DMS 273 (cell line): ENCODE data around the gene MRPS18C.
A peak's percentile ranks its signal among the peaks of the same experiment; 100 is the strongest.

Source experiments
- DNase-seq: peaks from one replicate; lab custom pipeline; 2025; ENCODE audit not compliant: unreplicated experiment; lab: John Stamatoyannopoulos, UW

Gene MRPS18C

DNA sequence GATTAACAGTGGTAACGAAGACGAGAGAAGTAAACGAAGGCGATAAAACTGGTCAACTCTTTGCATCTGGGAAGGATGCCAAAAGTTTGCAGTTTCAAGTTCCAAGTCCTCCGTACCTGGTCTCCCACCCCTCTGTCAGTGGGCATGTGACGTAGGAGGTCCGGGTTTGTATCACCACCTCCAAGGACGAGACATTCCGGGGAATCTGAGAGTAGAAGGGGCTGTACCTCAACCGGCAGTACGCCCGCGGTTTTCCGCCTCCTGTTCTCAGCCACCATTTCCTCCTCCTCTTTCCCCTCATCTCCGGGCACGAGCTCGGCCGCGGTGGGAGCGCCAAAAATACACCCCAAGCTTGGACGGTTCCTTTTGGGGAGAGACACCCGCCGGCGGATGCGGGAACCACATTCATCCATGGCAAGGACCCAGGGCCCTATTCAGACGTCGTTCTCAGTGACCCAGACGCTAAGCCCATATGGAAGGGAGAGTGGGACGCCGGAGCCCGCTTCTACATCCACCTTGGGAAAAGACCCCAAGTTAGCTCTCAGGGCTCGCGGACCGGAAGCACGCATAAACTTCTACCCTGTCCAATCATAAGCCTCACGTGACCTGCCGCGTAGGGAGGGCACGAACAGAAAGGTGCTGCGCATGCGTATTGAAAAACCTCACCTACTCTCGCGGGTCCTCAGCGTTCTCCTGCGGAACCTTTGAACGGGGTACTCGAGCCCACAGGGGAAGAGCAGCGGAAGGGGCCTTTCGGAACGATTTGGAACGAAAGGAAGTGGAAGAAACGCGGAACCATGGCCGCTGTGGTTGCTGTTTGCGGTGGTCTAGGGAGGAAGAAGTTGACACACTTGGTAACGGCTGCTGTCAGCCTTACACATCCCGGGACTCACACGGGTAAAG, at the start of gene MRPS18C, which contains the start of gene HELQ:
Gene MRPS18C, plus strand, starts transcription at position 778 of the 903 bp plus-strand sequence. Its CDS starts 20 bp downstream, at position 798.
Gene HELQ, minus strand, starts transcription at position 543 of the 903 bp plus-strand sequence. Its CDS starts 130 bp downstream, at position 413.
- DNase-seq, result peak; percentile 99

GRCh38 chr4:83408908-83409307, 47.0 kb upstream of the MRPS18C start:
- DNase-seq, result no peak

DNA sequence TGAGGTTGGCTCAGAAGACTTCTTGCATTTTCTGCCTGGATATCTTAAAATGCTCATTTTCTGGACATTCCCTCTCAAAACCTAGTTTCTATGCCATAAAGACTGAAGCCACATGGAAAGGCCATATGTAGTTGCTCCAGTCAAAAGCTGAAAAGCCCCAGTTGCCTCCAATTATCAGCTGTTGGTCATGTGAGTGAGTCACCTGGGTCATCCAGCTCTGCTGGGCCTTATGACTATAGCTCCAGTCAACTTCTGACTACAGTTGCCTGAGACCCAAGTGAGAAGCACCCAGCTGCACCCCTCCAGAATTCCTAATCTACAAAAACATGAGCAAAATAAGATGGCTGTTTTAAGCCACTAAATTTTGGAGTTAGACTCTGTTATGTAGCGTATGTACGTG, 42.2 kb upstream of the MRPS18C start:
- DNase-seq, result no peak

- no peak for DNase-seq
These were observed 38.3 kb upstream of the MRPS18C start for GRCh38 chr4:83417566-83417965.

GRCh38 chr4:83418211-83418610, 37.6 kb upstream of the MRPS18C start:
- DNase-seq, result no peak

GRCh38 chr4:83431200-83431599, 24.7 kb upstream of the MRPS18C start:
- no peak for DNase-seq

DNA sequence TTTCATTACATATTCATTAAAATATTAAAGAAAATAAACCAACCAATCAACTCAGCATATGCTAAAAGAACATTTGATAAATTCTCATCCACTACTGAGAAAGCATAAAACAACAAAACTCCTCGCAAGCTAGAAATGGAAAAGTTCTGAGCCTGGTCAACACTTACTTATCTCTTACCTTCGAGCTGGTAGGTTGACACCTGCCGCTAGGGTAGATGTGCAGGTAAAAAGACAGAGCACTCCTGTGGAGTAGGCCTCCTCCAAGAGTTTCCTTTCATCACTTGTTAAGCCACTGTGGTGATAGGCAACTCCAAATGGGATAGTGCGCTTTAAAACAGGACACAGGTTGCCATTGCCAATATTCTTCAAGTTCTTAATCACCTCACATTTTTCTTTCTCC, 19.2 kb upstream of the MRPS18C start:
- DNase-seq, result no peak

GRCh38 chr4:83438719-83439118, 17.1 kb upstream of the MRPS18C start:
- DNase-seq, result no peak

- no peak for DNase-seq
These were observed 15.6 kb upstream of the MRPS18C start for GRCh38 chr4:83440148-83440814.

GRCh38 chr4:83440899-83441298, 15.0 kb upstream of the MRPS18C start:
- DNase-seq, result no peak

DNA sequence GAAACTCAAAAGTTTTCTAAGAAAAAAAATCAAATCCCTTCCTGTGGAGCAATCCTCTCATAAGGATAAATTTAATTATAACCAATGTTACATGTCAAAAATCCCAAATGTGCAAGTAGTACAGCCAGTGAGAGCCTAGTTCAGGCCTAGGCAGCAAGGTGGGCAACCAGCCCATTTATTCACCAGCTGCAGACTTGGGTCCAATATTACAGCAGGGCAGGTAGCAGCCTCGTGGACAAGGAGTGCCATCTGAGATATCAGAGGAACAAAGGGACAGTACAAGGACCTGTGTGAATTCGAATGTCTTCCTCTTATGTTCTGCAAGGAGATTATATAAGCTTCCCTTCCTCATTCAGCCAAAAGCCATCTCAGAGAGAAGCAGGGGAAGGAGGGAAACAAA, 6.8 kb upstream of the MRPS18C start:
- no peak for DNase-seq

- DNase-seq, result no peak
These were observed 1.2 kb upstream of the MRPS18C start for GRCh38 chr4:83454686-83455085.

GRCh38 chr4:83456184-83456501, 285 bp downstream of the MRPS18C start:
- DNase-seq, result no peak

DNA sequence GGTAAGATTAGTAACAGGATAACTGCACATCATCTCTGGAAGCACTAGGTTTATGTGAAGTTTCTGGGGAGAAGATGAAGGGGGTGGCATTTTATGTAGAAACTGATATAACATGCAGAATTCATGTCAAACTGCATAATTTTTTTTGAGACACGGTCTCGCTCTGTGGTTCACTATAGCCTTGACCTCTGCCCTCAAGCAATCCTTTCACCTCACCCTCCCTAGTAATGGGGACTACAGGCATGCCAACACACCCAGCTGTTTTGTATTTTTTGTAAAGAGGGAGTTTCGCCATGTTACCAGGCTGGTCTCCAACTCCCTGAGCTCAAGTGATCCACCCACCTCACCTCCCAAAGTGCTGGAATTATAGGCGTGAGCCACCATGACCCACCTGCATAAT, 17.6 kb downstream of the MRPS18C start:
- no peak for DNase-seq

- DNase-seq, result no peak
These were observed 18.1 kb downstream of the MRPS18C start for GRCh38 chr4:83473966-83474365.

DNA sequence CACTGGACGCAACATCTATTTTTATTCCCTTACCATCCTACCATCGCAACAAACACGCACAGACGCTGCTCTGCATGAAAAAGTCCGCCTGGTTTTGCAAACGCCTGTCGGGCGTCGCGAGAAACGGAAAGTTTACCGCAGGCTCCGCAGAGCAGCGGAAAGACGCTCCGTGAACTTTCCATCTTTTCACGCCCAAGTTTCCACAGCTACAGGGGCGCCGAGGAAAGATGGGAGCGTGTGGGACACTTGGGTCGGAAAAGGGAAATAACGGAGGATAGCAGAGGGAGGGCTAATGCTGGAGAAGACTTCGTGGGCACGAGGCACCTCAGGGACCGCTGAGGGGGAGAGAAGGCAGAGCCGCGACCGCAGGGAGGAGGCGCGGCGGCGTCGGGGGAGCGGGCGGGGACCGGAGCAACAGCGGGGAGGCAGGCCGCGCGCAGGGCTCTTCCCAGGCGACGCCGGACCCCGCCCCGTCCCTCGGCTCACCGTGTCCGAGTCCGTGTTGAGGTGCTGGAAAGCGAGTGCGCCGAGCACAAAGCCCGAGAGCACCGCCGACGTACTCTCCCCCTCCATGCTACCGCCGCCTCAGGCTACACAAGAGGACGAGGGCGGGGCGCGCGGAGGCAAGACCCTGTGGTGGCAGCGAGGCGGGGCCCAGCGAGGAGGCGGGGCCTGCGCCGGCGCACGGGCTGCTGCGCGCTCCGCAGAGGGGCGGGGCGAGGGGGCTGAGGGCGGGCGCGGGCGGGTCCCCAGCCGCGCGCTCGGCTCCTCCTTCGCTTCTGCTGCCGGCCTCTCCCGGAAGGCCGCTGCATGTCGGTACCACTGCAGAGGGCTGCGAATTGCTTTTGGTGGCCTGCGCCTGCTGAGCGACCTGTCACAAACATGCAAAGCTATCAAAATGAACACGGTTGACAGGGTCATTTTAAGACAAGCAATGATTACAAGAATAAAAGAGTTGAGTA, 28.9 kb downstream of the MRPS18C start, which contains the start of gene ABRAXAS1:
Gene ABRAXAS1, minus strand, starts transcription at position 601 of the 962 bp plus-strand sequence. Its CDS starts 28 bp downstream, at position 573.
- peak; percentile 94 for DNase-seq

- DNase-seq, result no peak
These were observed 30.7 kb downstream of the MRPS18C start for GRCh38 chr4:83486457-83487129.

GRCh38 chr4:83489711-83490326, 34.0 kb downstream of the MRPS18C start:
- DNase-seq, result no peak

DNA sequence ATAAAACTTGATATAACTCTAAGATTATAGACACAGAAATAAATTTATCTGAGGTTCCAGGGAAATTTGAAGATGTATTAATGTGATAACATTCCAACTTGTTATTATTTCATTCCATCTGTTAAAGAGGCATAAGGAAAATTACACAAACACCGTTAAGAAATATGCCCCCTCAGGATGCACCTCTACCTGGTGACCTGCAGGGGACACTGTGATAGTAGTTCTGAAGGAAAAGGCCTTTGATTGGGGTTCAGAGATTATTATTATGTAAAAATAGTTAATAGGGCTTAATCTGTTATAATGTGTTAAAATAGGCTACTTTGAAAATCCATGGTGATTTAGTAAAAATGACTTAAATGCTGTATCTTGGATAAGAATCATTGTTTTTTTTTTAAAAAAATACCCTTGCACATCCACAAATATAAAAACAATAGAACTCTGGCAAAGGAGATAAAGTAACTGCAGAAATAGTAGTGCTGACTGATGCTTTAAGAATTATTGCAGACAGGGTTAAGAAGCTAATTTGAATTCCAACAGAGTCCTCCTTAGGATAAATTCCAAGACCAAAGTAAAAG, 35.1 kb downstream of the MRPS18C start:
- DNase-seq, result peak; percentile 49
